GM12801 (cell line): ENCODE measurements around the gene LGALS14.

Experiments
- CTCF ChIP-seq: IDR thresholded peaks from one replicate; pipeline ENCODE4 v1.5.1; 2011; ENCODE audit warnings: control low read depth; ENCODE audit not compliant: insufficient read length; ENCODE audit errors: extremely low read depth

Gene LGALS14

GRCh38 chr19:39672473-39672872, 31.8 kb upstream of the LGALS14 start:
- TF ChIP-seq CTCF, result no peak

DNA sequence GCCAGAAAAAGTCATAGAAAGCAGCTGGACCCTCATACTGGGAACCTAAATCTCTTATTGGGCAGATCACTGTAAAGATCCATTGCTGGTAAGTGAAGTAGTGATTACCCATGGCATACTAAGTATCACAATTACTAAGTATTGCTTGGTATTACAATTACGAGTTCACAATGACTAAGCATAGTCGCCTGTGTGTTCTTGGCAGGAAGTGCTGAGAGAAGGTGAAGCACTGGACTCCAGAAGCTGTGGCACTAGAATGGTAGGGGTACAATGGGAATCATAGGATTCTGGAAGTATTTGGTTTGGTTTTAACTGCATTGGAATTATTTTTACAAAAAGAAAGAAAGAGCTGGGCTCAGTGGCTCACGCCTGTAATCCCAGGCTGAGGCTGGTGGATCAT, 28.3 kb upstream of the LGALS14 start:
- no peak for TF ChIP-seq CTCF

DNA sequence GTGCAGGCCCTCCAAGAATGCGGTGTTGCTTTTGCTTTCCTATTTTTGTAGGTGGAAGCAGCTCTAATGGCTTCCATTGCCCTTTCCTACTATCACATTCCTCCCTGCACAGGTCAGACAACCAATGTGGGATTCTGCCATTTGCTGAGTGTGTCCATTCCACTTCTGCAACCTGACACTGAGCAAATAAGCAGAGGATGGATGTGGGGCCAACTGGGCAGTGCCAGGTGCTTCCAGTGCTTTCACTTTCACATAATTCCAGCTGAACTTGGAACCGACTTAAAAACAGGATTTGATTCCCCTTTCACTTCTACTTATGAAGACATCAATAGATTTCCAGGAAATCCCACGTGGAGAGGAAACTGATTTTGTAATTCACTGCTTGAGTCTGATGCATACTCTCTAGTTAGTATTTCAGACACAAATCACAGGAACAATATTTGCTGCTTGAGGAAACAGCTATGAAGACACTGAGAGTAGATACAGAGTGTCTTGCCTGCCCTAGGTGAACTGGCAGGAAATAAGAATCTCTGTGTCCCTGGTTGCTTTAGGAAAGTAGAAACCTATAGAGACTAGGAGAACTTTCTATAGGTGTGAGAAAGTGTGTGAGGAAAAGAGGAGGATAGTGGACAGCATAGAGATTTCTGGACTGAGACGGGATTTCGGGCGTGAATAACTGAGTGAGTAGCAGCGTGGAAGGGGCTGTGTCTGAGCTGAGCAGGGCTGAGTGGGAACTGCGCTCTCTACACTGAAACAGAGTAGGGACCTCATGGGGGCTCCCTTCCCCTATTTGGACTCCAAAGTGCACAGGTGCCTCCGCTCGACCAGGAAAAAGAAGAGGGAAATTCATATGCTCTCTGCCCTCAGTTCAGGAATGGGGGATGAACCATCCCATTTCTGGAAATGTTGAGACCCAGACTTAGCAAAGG, 26.1 kb upstream of the LGALS14 start:
- TF ChIP-seq CTCF, result no peak

DNA sequence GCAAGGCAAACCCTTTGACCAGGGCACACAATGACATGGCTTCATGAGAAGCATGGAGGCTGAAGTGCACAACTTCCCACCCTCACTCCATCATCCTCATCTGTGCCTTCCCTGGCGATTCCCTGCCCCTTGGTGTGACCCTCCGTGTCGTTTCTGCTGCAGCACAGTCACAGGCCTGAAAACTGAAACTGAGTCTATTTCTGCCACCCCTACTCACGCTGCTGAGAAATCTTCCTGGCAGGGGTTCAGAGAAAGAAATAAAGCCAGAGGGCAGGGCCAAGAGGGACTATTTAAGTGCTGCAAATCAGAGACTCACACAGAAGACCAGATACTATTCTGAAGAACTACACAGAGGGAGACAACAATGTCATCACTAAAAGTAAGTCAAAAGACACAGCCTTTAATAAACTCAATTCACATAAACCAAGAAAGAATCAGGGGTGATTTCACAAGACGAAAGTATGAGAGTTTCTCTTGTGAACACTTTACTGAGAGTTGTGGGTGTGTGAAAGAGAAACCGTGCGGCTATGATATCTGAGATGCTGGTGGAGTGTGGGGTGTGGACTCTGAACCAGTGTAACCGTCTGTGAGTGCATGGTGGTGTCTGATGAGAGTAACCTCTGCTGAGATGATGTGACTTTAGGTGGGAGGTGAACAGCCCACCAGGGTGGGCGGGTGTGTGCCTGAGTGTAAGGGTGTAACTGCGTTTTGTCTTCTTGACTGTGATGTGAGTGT, 25.1 kb upstream of the LGALS14 start:
- no peak for TF ChIP-seq CTCF

DNA sequence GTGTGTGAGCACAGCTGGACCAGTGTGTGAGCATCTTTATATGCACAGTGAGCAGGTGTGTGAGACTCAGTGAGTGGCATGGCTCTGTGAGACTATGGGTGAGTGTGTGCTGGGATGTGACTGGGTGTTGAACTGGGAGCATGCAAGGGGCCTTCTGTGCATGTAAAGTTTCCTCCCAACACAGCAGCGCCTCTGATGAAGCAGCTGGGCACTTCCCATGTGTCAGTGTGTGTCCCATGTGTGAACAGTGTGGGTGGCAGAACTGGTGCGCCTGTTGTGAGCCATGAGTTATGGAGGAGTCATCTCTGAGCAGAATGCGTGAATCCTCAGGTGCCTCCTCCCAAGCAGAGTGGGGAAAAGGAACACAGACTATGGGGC, 24.5 kb upstream of the LGALS14 start:
- TF ChIP-seq CTCF, result no peak

DNA sequence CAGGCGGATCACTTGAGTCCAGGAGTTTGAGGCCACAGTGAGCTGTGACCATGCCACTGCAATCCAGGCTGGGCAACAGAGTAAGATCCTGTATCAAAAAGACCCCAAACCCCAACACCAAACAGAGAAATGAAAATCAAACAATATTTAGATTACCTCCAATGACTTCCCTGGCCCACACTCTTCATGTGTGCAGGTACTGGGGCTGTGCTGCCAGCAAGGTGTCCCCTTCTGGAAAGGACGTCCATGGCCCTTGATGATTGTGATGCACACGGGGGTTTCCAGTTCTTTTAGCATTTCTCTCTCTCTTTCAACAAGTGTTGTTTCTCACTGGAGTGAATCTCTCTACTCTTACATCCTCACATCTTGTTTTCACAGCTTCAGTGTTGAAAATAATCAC, 23.7 kb upstream of the LGALS14 start:
- TF ChIP-seq CTCF, result no peak

- no peak for TF ChIP-seq CTCF
Observed at GRCh38 chr19:39681416-39681815, 22.9 kb upstream of the LGALS14 start.
